ENCODE data around the gene USH1C. TPM values are rescaled to one million over a fixed set of nuclear protein-coding genes. Genes with fewer than 3 reads are reported as not detected.

USH1C gene
- total RNA-seq, 1 donor from 2014 or later: not detected

DNA sequence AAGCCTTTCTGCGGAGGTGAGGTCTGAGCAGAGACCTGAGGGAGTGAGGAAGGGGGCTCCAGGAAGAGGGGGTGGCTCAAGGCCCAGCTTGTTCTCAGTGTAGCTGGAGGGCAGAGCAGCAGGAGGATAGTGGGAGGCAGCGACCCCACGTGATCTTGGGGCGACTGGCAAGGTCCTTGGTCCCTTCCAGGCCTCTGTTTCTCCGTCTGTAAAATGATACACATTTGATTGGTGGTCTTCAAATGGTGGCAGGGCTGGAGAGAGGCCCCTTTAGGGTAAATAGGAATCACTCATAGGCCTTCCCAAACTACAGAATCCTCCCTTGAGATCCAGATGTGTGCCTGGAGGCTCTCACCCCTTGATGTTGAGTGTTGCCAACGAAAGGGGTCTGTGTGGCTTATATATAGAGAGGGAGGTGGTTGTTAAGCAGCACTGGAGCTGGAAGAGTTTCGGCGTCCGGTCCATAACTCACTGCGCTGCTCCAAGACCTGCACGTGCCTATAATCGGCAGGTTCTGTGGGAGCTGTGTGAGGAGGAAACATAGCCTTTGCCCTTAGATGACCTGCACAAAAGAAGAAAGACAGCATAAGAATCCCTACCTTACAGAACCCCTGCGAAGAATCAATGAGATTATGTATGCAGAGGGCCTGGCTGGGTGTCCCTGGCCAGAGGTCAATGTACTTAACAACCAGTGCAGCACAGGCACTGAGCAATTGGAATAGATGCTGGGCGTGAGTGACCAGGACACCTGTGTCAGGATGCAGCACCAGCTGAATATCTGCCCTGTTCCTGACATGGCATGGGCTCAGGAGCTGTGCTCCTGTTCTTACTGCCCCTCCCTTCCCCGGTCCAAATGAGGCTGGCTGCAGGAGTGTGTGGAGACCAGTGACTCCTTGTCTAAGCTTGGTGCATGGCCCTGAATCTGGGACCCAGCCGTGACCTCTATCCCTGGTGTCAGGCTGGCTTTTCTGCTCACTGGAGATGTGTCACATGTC is 31.5 kb upstream of the USH1C start:
- no peak overlapping the region for H3K4me3 Mint-ChIP-seq
- peaks cover 3% of the 10 kb centered on the region for H3K27me3 Mint-ChIP-seq
- H3K4me1 Mint-ChIP-seq: peaks cover 2% of the 10 kb centered on the region
- no peaks in the 10 kb centered on the region for H3K9me3 Mint-ChIP-seq
- H3K36me3 Mint-ChIP-seq (ENCODE audit: low read depth): no peaks in the 10 kb centered on the region
- H3K27ac Mint-ChIP-seq: no peak overlapping the region
- DNase-seq: no peak
- intact Hi-C loops (cut with micrococcal nuclease): no loop called here

- intact Hi-C loops (cut with micrococcal nuclease): no loop called here
- Mint-ChIP-seq H3K4me1 (peaks cover 2% of the 10 kb centered on the region), H3K27ac (no peak overlapping the region), H3K4me3 (no peak overlapping the region), H3K27me3 (peaks cover 3% of the 10 kb centered on the region), H3K36me3 (ENCODE audit: low read depth) (no peaks in the 10 kb centered on the region), H3K9me3 (no peaks in the 10 kb centered on the region)
- DNase-seq: no peak
Observed at GRCh38 chr11:17574141-17575091, 30.2 kb upstream of the USH1C start.

GRCh38 chr11:17573526-17573925 is 29.3 kb upstream of the USH1C start:
- no peak for DNase-seq
- intact Hi-C loops (cut with micrococcal nuclease): no loop called here
- no peaks in the 10 kb centered on the region for H3K9me3 Mint-ChIP-seq
- H3K4me1 Mint-ChIP-seq: peaks cover 3% of the 10 kb centered on the region
- H3K27ac Mint-ChIP-seq: no peak overlapping the region
- no peaks in the 10 kb centered on the region for H3K36me3 Mint-ChIP-seq (ENCODE audit: low read depth)
- peaks cover 3% of the 10 kb centered on the region for H3K27me3 Mint-ChIP-seq
- H3K4me3 Mint-ChIP-seq: no peak overlapping the region

GRCh38 chr11:17572791-17573460 is 28.7 kb upstream of the USH1C start:
- no peak for DNase-seq
- intact Hi-C loops (cut with micrococcal nuclease): no loop called here

GRCh38 chr11:17572359-17572690 is 28.1 kb upstream of the USH1C start:
- no peak for DNase-seq
- no peaks in the 10 kb centered on the region for H3K9me3 Mint-ChIP-seq
- intact Hi-C loops (cut with micrococcal nuclease): no loop called here
- no peaks in the 10 kb centered on the region for H3K36me3 Mint-ChIP-seq (ENCODE audit: low read depth)
- peaks cover 3% of the 10 kb centered on the region for H3K27me3 Mint-ChIP-seq
- H3K4me1 Mint-ChIP-seq: peaks cover 6% of the 10 kb centered on the region
- no peak overlapping the region for H3K27ac Mint-ChIP-seq
- H3K4me3 Mint-ChIP-seq: no peak overlapping the region

More at GRCh38 chr11:17572791-17573460, 28.7 kb upstream of the USH1C start:
- Mint-ChIP-seq H3K4me3 (no peak overlapping the region), H3K27ac (no peak overlapping the region), H3K4me1 (peaks cover 6% of the 10 kb centered on the region), H3K9me3 (no peaks in the 10 kb centered on the region), H3K27me3 (peaks cover 3% of the 10 kb centered on the region), H3K36me3 (ENCODE audit: low read depth) (no peaks in the 10 kb centered on the region)

DNA sequence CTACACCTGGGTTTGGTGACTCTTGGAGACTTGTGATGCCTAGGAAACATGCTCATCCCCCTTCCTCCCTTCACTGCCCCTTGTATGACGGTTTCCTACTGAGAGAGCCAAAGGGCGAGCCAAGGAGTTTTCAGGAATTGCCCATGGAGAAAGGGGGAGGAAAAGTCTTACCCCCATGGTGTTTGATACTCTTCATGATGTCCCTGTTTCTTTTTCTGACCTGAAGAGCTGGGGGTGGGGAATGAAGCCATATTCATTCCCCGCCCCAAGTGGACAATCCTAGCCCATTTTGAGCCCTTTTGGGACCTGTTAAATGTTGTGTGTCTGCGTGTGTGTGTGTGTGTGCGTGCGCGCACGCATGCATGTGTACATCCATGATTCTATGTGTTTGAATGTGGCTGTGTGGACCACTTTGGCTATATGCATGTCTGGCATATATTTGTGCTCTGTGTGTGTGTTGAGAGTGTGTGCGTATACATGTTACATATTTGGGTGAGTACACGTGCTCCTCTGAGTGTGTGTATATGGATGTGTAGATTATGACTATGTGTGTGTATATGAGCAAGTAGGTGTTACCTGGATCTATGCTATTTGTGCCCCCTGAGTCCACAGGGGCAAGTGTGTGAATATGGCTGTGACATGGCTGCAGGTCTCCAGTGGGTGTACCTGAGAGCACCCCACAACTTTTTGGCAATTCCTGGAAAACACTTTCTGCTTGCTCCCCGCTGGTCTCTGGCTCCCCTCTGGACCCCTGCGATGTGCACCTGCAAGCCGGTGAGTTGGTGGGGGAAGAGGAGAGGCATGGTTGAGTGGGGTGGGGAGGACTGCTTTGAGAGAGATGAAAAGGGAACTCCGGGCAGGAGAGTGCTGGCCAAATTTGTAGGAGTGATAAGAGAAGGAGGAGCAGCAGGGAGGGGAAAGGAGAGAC is 27.5 kb upstream of the USH1C start:
- Mint-ChIP-seq H3K27ac (no peak overlapping the region), H3K4me1 (peaks cover 8% of the 10 kb centered on the region), H3K36me3 (ENCODE audit: low read depth) (no peaks in the 10 kb centered on the region), H3K4me3 (no peak overlapping the region), H3K27me3 (peaks cover 3% of the 10 kb centered on the region), H3K9me3 (no peaks in the 10 kb centered on the region)
- no peak for DNase-seq
- intact Hi-C loops (cut with micrococcal nuclease): no loop called here

DNA sequence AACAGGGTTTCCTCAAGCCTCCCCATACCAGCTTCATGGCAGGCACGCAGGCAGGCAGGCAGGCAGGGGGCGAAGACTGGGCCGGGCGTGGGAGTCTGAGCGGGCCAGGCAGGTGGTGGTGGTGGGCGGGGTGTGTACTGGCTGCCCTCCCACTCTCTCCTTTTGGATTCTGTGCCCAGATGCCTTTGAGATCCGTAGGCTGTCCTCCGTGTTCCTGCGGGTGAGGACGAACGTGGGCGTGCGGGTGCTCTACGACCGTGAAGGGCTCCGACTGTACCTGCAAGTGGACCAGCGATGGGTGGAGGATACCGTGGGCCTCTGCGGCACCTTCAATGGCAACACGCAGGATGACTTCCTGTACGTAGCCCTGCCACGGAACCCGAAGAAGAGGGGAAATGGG is 25.8 kb upstream of the USH1C start:
- peaks cover 3% of the 10 kb centered on the region for H3K27me3 Mint-ChIP-seq
- H3K27ac Mint-ChIP-seq: no peak overlapping the region
- peaks cover 8% of the 10 kb centered on the region for H3K4me1 Mint-ChIP-seq
- intact Hi-C loops (cut with micrococcal nuclease): no loop called here
- H3K4me3 Mint-ChIP-seq: no peak overlapping the region
- DNase-seq: no peak
- no peaks in the 10 kb centered on the region for H3K36me3 Mint-ChIP-seq (ENCODE audit: low read depth)
- no peaks in the 10 kb centered on the region for H3K9me3 Mint-ChIP-seq

GRCh38 chr11:17568944-17569343 is 24.7 kb upstream of the USH1C start:
- H3K4me3 Mint-ChIP-seq: no peak overlapping the region
- intact Hi-C loops (cut with micrococcal nuclease): no loop called here

GRCh38 chr11:17564687-17565042 is 20.4 kb upstream of the USH1C start:
- no peak overlapping the region for H3K27ac Mint-ChIP-seq
- peaks cover 7% of the 10 kb centered on the region for H3K4me1 Mint-ChIP-seq
- H3K36me3 Mint-ChIP-seq (ENCODE audit: low read depth): no peaks in the 10 kb centered on the region
- intact Hi-C loops (cut with micrococcal nuclease): no loop called here
- no peaks in the 10 kb centered on the region for H3K9me3 Mint-ChIP-seq
- H3K4me3 Mint-ChIP-seq: no peak overlapping the region
- DNase-seq: no peak
- H3K27me3 Mint-ChIP-seq: no peaks in the 10 kb centered on the region

More at GRCh38 chr11:17568944-17569343, 24.7 kb upstream of the USH1C start:
- no peak for DNase-seq
- Mint-ChIP-seq H3K27me3 (peaks cover 3% of the 10 kb centered on the region), H3K36me3 (ENCODE audit: low read depth) (no peaks in the 10 kb centered on the region), H3K4me1 (peaks cover 8% of the 10 kb centered on the region), H3K27ac (no peak overlapping the region), H3K9me3 (no peaks in the 10 kb centered on the region)

- Mint-ChIP-seq H3K4me1 (peaks cover 7% of the 10 kb centered on the region), H3K36me3 (ENCODE audit: low read depth) (no peaks in the 10 kb centered on the region), H3K27me3 (no peaks in the 10 kb centered on the region), H3K9me3 (no peaks in the 10 kb centered on the region), H3K27ac (no peak overlapping the region), H3K4me3 (no peak overlapping the region)
- no peak for DNase-seq
- intact Hi-C loops (cut with micrococcal nuclease): no loop called here
Observed at GRCh38 chr11:17563961-17564686, 19.9 kb upstream of the USH1C start.

GRCh38 chr11:17563231-17563646 is 19.0 kb upstream of the USH1C start:
- Mint-ChIP-seq H3K36me3 (ENCODE audit: low read depth) (no peaks in the 10 kb centered on the region), H3K27ac (no peak overlapping the region), H3K27me3 (no peaks in the 10 kb centered on the region), H3K4me3 (no peak overlapping the region), H3K4me1 (peaks cover 3% of the 10 kb centered on the region), H3K9me3 (no peaks in the 10 kb centered on the region)
- no peak for DNase-seq
- intact Hi-C loops (cut with micrococcal nuclease): no loop called here

GRCh38 chr11:17561526-17561925 is 17.3 kb upstream of the USH1C start:
- intact Hi-C loops (cut with micrococcal nuclease): no loop called here
- H3K9me3 Mint-ChIP-seq: no peaks in the 10 kb centered on the region
- no peaks in the 10 kb centered on the region for H3K4me1 Mint-ChIP-seq
- no peaks in the 10 kb centered on the region for H3K36me3 Mint-ChIP-seq (ENCODE audit: low read depth)
- H3K27ac Mint-ChIP-seq: no peak overlapping the region
- H3K4me3 Mint-ChIP-seq: no peak overlapping the region
- no peaks in the 10 kb centered on the region for H3K27me3 Mint-ChIP-seq
- no peak for DNase-seq

All from activated CD4-positive, alpha-beta T cell treated with anti-CD3 and anti-CD28 coated beads, Interleukin-2, amount 10 ng/mL, durations not matched to agents 24 days and 14 days (primary cell).